Endothelial cell of coronary artery (primary cell): ENCODE results near the gene ARFGAP1. TPM values are rescaled to one million over a fixed set of nuclear protein-coding genes. Genes with fewer than 3 reads are reported as not detected.

Experiments
- total RNA-seq: library from RNA; depleted of rRNA; stranded (reverse); fragments of >200 nt; gene quantifications from 2 replicates; pipeline ENCODE4 v1.2.3, GENCODE V29; 2014

The ARFGAP1 gene
- 52.2 and 56.7 TPM in 2 replicates for total RNA-seq

GRCh38 chr20:63272105-63273058 is at the start of gene ARFGAP1:
TSS of gene ARFGAP1 (plus strand) at chr20:63272813. CDS start at chr20:63275581, 2,768 bp downstream.

GRCh38 chr20:63235399-63235983 is 37.1 kb upstream of the ARFGAP1 start, which contains the start of gene BIRC7:
TSS of gene BIRC7 (plus strand) at chr20:63235905. CDS start at chr20:63236097, 192 bp downstream.

GRCh38 chr20:63254232-63254605 is 18.4 kb upstream of the ARFGAP1 start, which contains the start of gene NKAIN4:
TSS of gene NKAIN4 (minus strand) at chr20:63254463. CDS start at chr20:63254450, 13 bp downstream.

GRCh38 chr20:63292904-63293303 is 20.3 kb downstream of the ARFGAP1 start, which contains the start of gene COL20A1:
TSS of gene COL20A1 (plus strand) at chr20:63293186. CDS start at chr20:63295108, 1,922 bp downstream.

Other genes starting within 250 kb of the ARFGAP1 start
- 19.6 and 25.6 TPM in 2 replicates for gene YTHDF1, start 56.7 kb upstream of the ARFGAP1 start, total RNA-seq
- gene BIRC7, start 36.9 kb upstream of the ARFGAP1 start, total RNA-seq, result not detected in 2 replicates
- not detected in 2 replicates for gene NKAIN4, start 18.4 kb upstream of the ARFGAP1 start, total RNA-seq
- gene COL20A1, start 20.4 kb downstream of the ARFGAP1 start, total RNA-seq, result not detected in 2 replicates
- gene CHRNA4, start 88.5 kb downstream of the ARFGAP1 start, total RNA-seq, result not detected in 2 replicates
- not detected in 2 replicates for gene KCNQ2, start 199.8 kb downstream of the ARFGAP1 start, total RNA-seq
- gene EEF1A2, start 226.3 kb downstream of the ARFGAP1 start, total RNA-seq, result 1.0 and 2.0 TPM in 2 replicates
- 12.1 and 14.5 TPM in 2 replicates for gene PPDPF, start 248.0 kb downstream of the ARFGAP1 start, total RNA-seq